ENCODE measurements around the gene C8G. TPM values are rescaled to one million over a fixed set of nuclear protein-coding genes. Genes with fewer than 3 reads are reported as not detected.

Gene C8G
- total RNA-seq, 1 donor from 2014 or later = 1.6 TPM

DNA sequence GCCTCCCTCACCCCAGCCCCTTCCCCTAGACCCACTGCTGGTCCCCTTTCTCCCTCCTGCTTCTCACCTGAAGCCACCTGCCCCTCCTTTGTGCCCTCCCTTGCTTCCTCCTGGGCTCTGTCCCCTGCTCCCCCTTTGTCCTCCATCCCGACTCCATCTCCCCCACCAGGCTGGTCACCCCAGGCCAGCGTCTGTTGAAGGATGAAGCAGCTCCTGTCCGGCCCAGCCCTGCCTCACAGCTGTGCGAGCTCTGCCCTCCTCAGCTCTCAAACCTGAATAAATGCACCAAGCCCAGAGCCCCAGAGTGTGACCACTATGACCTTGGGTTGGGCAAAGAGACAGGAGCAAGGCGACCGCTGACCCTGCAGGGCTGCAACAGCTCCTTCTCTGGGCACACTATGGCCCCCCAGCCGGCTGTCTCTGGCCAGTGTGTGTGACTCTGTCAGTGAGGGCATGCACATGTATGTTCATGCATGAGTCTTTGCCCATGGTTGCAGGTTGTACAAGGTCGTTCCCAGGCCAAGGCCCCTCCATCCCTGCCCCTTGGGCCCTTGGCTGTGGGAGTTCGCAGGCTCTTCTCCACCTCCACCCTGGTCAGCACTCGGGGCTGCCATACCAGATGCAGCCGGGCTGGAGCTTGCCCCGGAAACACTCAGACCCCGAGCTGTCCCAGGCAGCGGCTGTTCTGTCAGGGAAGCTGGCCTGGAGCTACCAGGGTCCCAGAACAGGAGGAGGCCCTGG is 10.3 kb downstream of the C8G start:
- no peaks in the 10 kb centered on the region for H3K9me3 ChIP-seq (ENCODE audit: insufficient read depth, low read depth, low read length)
- DNase-seq (ENCODE audit: low read depth) (no peak), FAIRE-seq (no peak)
- Mint-ChIP-seq H3K27me3 (ENCODE audit: low read depth, unreplicated experiment) (peaks cover 12% of the 10 kb centered on the region), H3K4me1 (ENCODE audit: low read depth, unreplicated experiment) (peaks cover 3% of the 10 kb centered on the region), H3K9me3 (ENCODE audit: unreplicated experiment) (peaks cover 3% of the 10 kb centered on the region), H3K27ac (ENCODE audit: unreplicated experiment) (no peak overlapping the region), H3K36me3 (ENCODE audit: low read depth, unreplicated experiment) (no peaks in the 10 kb centered on the region), H3K4me3 (ENCODE audit: unreplicated experiment) (no peak overlapping the region)
- TF ChIP-seq EZH2 (IDR thresholded peaks at IDR 0.05; ENCODE audit: insufficient read depth, low read length) = no peak
- no peak for TF ChIP-seq CTCF (IDR thresholded peaks at IDR 0.05; ENCODE audit: insufficient read depth, low read depth, low read length)
- no peaks in the 10 kb centered on the region for H4K20me1 ChIP-seq (ENCODE audit: insufficient read depth, low read length)
- peaks cover 3% of the 10 kb centered on the region for H3K4me1 ChIP-seq (ENCODE audit: insufficient read depth, low read length)
- no peak overlapping the region for H2AFZ ChIP-seq (ENCODE audit: low read depth, low read length)
- no peaks in the 10 kb centered on the region for H3K27me3 ChIP-seq (ENCODE audit: insufficient read depth, low read length)
- no peaks in the 10 kb centered on the region for H3K79me2 ChIP-seq (ENCODE audit: insufficient read depth, low read length)
- no peaks in the 10 kb centered on the region for H3K36me3 ChIP-seq (ENCODE audit: insufficient read depth, low read length)
- no peak overlapping the region for H3K4me2 ChIP-seq (ENCODE audit: low read length)
- H3K27ac ChIP-seq (ENCODE audit: low read depth, low read length) = no peak overlapping the region
- H3K4me3 ChIP-seq (ENCODE audit: insufficient read depth, low read depth, low read length) = no peak overlapping the region
- H3K9ac ChIP-seq (ENCODE audit: low read length) = no peak overlapping the region

GRCh38 chr9:136955943-136956335 is 10.9 kb downstream of the C8G start:
- Histone ChIP-seq H3K4me3 (ENCODE audit: insufficient read depth, low read depth, low read length) (no peak overlapping the region), H2AFZ (ENCODE audit: low read depth, low read length) (no peak overlapping the region), H3K79me2 (ENCODE audit: insufficient read depth, low read length) (no peaks in the 10 kb centered on the region), H3K4me2 (ENCODE audit: low read length) (no peak overlapping the region), H4K20me1 (ENCODE audit: insufficient read depth, low read length) (no peaks in the 10 kb centered on the region), H3K27me3 (ENCODE audit: insufficient read depth, low read length) (no peaks in the 10 kb centered on the region), H3K36me3 (ENCODE audit: insufficient read depth, low read length) (no peaks in the 10 kb centered on the region), H3K27ac (ENCODE audit: low read depth, low read length) (no peak overlapping the region), H3K9ac (ENCODE audit: low read length) (no peak overlapping the region), H3K4me1 (ENCODE audit: insufficient read depth, low read length) (no peaks in the 10 kb centered on the region), H3K9me3 (ENCODE audit: insufficient read depth, low read depth, low read length) (no peaks in the 10 kb centered on the region)
- no peak for TF ChIP-seq EZH2 (IDR thresholded peaks at IDR 0.05; ENCODE audit: insufficient read depth, low read length)
- TF ChIP-seq CTCF (IDR thresholded peaks at IDR 0.05; ENCODE audit: insufficient read depth, low read depth, low read length) = no peak
- Mint-ChIP-seq H3K9me3 (ENCODE audit: unreplicated experiment) (peaks cover 3% of the 10 kb centered on the region), H3K27ac (ENCODE audit: unreplicated experiment) (no peak overlapping the region), H3K4me1 (ENCODE audit: low read depth, unreplicated experiment) (peaks cover 5% of the 10 kb centered on the region), H3K27me3 (ENCODE audit: low read depth, unreplicated experiment) (peaks cover 12% of the 10 kb centered on the region), H3K36me3 (ENCODE audit: low read depth, unreplicated experiment) (no peaks in the 10 kb centered on the region), H3K4me3 (ENCODE audit: unreplicated experiment) (no peak overlapping the region)
- FAIRE-seq = no peak
- DNase-seq (ENCODE audit: low read depth) = no peak

DNA sequence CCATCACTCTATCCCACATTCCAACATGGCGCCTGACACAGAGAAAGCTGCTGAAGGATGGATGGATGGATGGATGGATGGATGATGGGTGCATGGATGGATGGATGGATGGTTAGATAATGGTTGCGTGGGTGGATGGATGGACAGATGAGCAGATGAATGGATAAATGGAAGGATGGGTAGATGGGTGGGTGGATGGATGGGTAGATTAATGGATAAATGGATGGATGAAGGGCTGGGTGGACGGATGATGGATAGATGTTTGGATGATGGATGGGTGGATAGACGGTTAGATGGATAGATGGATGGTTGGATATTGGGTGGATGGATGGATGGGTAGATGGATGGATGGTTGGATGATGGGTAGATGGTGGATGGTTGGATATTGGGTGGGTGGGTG is 11.6 kb downstream of the C8G start:
- H3K9me3 Mint-ChIP-seq (ENCODE audit: unreplicated experiment) = peaks cover 3% of the 10 kb centered on the region
- H3K27ac ChIP-seq (ENCODE audit: low read depth, low read length) = no peak overlapping the region
- H3K4me3 Mint-ChIP-seq (ENCODE audit: unreplicated experiment) = no peak overlapping the region
- no peak overlapping the region for H3K27ac Mint-ChIP-seq (ENCODE audit: unreplicated experiment)
- H3K79me2 ChIP-seq (ENCODE audit: insufficient read depth, low read length) = no peaks in the 10 kb centered on the region
- H3K9me3 ChIP-seq (ENCODE audit: insufficient read depth, low read depth, low read length) = no peaks in the 10 kb centered on the region
- no peak overlapping the region for H3K4me3 ChIP-seq (ENCODE audit: insufficient read depth, low read depth, low read length)
- FAIRE-seq (no peak), DNase-seq (ENCODE audit: low read depth) (no peak)
- H3K9ac ChIP-seq (ENCODE audit: low read length) = no peak overlapping the region
- H3K36me3 ChIP-seq (ENCODE audit: insufficient read depth, low read length) = no peaks in the 10 kb centered on the region
- peaks cover 5% of the 10 kb centered on the region for H3K4me1 Mint-ChIP-seq (ENCODE audit: low read depth, unreplicated experiment)
- H3K4me1 ChIP-seq (ENCODE audit: insufficient read depth, low read length) = no peaks in the 10 kb centered on the region
- peaks cover 12% of the 10 kb centered on the region for H3K27me3 Mint-ChIP-seq (ENCODE audit: low read depth, unreplicated experiment)
- H3K4me2 ChIP-seq (ENCODE audit: low read length) = no peak overlapping the region
- H4K20me1 ChIP-seq (ENCODE audit: insufficient read depth, low read length) = no peaks in the 10 kb centered on the region
- H3K36me3 Mint-ChIP-seq (ENCODE audit: low read depth, unreplicated experiment) = no peaks in the 10 kb centered on the region
- no peak overlapping the region for H2AFZ ChIP-seq (ENCODE audit: low read depth, low read length)
- H3K27me3 ChIP-seq (ENCODE audit: insufficient read depth, low read length) = no peaks in the 10 kb centered on the region
- no peak for TF ChIP-seq CTCF (IDR thresholded peaks at IDR 0.05; ENCODE audit: insufficient read depth, low read depth, low read length)
- no peak for TF ChIP-seq EZH2 (IDR thresholded peaks at IDR 0.05; ENCODE audit: insufficient read depth, low read length)
